Panc1 (cell line): ENCODE data around the gene AK8. TPM values are rescaled to one million over a fixed set of nuclear protein-coding genes. Genes with fewer than 3 reads are reported as not detected.

Source experiments
- ATAC-seq: fragments of 200-7000 bp; cut with Tn5 transposase; 2 replicates; pipeline ENCODE4 v1.9.1; 2020; ENCODE audit warnings: mild to moderate bottlenecking, moderate library complexity
- BruUV-seq: library from RNA; stranded (reverse); fragments of 400-500 nt; replicated peaks from 2 replicates; lab custom pipeline; 2021; lab: Mats Ljungman, UMichigan
- CTCF ChIA-PET: fragments of 300-600 bp; sonication (Branson Sonifier 250); formaldehyde crosslinking; loops from one replicate; lab custom pipeline; 2022; ENCODE audit warnings: antibody characterized with exemption; lab: Charles Lee
- POLR2A ChIA-PET: fragments of 300-600 bp; sonication (Branson Sonifier 250); formaldehyde crosslinking; loops from one replicate; lab custom pipeline; 2022; ENCODE audit warnings: antibody characterized with exemption; lab: Charles Lee
- DNase-seq: peaks from one replicate; pipeline ENCODE4 v3.0.0-alpha.2; 2010; ENCODE audit warnings: low read depth, low spot score
- H3K27ac ChIP-seq: 2 replicates; pipeline ENCODE4 v1.5.1; 2011; ENCODE audit warnings: mild to moderate bottlenecking, low read length, inconsistent platforms
- H3K27me3 ChIP-seq: fragments of 200-500 bp; sonication (Bioruptor generic); 2 replicates; pipeline ENCODE4 v1.6.0; 2014; ENCODE audit warnings: low read length, inconsistent platforms; ENCODE audit not compliant: control insufficient read depth, insufficient read depth
- H3K36me3 ChIP-seq: fragments of 200-500 bp; sonication (Bioruptor generic); 2 replicates; pipeline ENCODE4 v1.5.1; 2014; ENCODE audit warnings: inconsistent platforms, mild to moderate bottlenecking, low read length, moderate library complexity; ENCODE audit not compliant: control insufficient read depth, insufficient read depth
- H3K4me1 ChIP-seq: 2 replicates; pipeline ENCODE4 v1.5.1; 2011; ENCODE audit warnings: inconsistent platforms, mild to moderate bottlenecking, low read length, moderate library complexity; ENCODE audit not compliant: control insufficient read depth, insufficient read depth
- H3K4me3 ChIP-seq, 2 experiments: 2 replicates each; pipeline ENCODE4 v1.5.1; 2011 to 2012; ENCODE audit warnings: low read depth in 2 of 2, low read length in 2 of 2, mild to moderate bottlenecking in 2 of 2, inconsistent platforms in 1 of 2, moderate library complexity in 1 of 2
- H3K9me3 ChIP-seq: fragments of 200-500 bp; sonication (Bioruptor generic); 2 replicates; pipeline ENCODE4 v1.5.1; 2014; ENCODE audit warnings: low read depth, mild to moderate bottlenecking, inconsistent platforms, low read length, moderate library complexity; ENCODE audit not compliant: control insufficient read depth, insufficient read depth
- POLR2AphosphoS5 ChIP-seq: IDR thresholded peaks from 2 replicates; pipeline ENCODE4 v1.6.1; 2012; ENCODE audit warnings: mild to moderate bottlenecking, low read depth, low read length, moderate library complexity
- SIN3A ChIP-seq: IDR thresholded peaks from 2 replicates; pipeline ENCODE4 v1.6.1; 2012; ENCODE audit warnings: low read depth, mild to moderate bottlenecking, low read length, moderate library complexity, borderline replicate concordance; ENCODE audit not compliant: insufficient read depth
- TCF7L2 ChIP-seq: IDR thresholded peaks from 2 replicates; pipeline ENCODE4 v1.6.1; 2011; ENCODE audit warnings: mild to moderate bottlenecking, low read depth, low read length, inconsistent platforms
- in situ Hi-C: cut with HindIII; loops from 2 replicates; pipeline ENCODE4 v1.10.0; 2016; ENCODE audit warnings: low sequenced_read_pairs, low pct_unique_long_range_greater_than_20kb
- intact Hi-C: fragments of 100-400 bp; cut with micrococcal nuclease; formaldehyde crosslinking; loops from one replicate; pipeline ENCODE4 v1.10.0; 2022; ENCODE audit not compliant: unreplicated experiment
- total RNA-seq: library from RNA; stranded (reverse); gene quantifications from one replicate; pipeline ENCODE4 v1.2.1, GENCODE V29; 2021; ENCODE audit not compliant: unreplicated experiment
- TF ChIP-seq, protein P1 (sequence below): fragments of 450-650 bp; IDR thresholded peaks from 2 replicates; pipeline ENCODE4 v1.5.1; 2017; ENCODE audit warnings: mild to moderate bottlenecking
- TF ChIP-seq, protein P2 (sequence below), 2 experiments: IDR thresholded peaks; 2 replicates each; pipeline ENCODE4 v1.6.1; 2011 to 2012; ENCODE audit warnings: low read depth in 2 of 2, control low read depth in 1 of 2, low read length in 1 of 2, mild to moderate bottlenecking in 1 of 2, moderate library complexity in 1 of 2; ENCODE audit not compliant: insufficient read depth in 1 of 2

AK8 gene
- total RNA-seq, 1 experiment from 2014 or later = 0.39 TPM

DNA sequence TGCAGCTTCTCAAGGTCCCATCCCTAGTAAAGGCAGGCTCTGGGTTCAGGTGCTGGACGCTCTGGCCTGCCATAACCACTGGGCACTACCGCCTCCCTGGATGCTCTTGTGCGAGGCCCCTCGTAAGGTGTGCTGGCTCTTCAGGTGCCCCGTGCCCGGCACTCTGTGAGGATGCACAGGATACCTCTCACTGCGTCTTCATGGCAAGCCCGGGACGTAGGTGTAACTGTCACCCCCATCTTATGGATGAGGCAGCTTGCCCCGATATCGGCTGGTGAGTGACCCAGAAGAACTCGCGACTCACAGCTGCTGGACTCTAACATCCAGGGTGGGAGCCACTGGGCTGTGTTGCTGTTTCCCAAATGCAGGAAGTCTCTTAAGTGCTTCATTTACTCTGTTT, 128.8 kb downstream of the AK8 start:
- H3K27me3 ChIP-seq = no peaks in the 10 kb centered on the region
- ChIA-PET POLR2A (no interaction called here), CTCF (no interaction called here)
- DNase-seq (no peak), ATAC-seq (no peak)
- intact Hi-C loops = no loop called here
- no TSS peak for BruUV-seq
- no peaks in the 10 kb centered on the region for H3K9me3 ChIP-seq
- in situ Hi-C loops = no loop called here
- TF ChIP-seq POLR2AphosphoS5 = no peak
- no peaks in the 10 kb centered on the region for H3K4me1 ChIP-seq
- H3K4me3 ChIP-seq = no peak overlapping the region
- H3K27ac ChIP-seq = no peak overlapping the region
- H3K36me3 ChIP-seq = no peaks in the 10 kb centered on the region

DNA sequence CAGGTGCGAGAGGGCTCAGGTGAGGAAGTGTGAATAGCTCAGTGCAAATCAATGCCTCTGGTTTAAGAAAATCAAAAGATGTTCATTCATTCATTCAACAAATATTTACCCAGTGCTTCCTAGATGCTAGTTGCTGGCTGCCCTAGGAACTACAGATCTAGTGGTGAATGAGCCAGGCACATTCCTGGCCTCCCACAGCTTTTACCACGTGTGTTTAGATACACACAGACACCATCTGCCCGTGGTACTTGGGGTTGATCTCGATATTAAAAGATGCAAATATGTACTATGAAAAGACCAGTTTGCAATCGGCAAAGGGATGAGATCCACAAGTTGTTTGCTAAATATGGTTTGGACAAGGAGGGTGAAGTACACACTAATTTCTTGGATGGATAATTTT, 129.6 kb downstream of the AK8 start:
- Histone ChIP-seq H3K4me3 (no peak overlapping the region), H3K27me3 (no peaks in the 10 kb centered on the region), H3K4me1 (no peaks in the 10 kb centered on the region), H3K36me3 (no peaks in the 10 kb centered on the region), H3K9me3 (no peaks in the 10 kb centered on the region), H3K27ac (no peak overlapping the region)
- TF ChIP-seq SIN3A (no peak), TCF7L2 (no peak), POLR2AphosphoS5 (no peak)
- TF ChIP-seq, protein P1, sequence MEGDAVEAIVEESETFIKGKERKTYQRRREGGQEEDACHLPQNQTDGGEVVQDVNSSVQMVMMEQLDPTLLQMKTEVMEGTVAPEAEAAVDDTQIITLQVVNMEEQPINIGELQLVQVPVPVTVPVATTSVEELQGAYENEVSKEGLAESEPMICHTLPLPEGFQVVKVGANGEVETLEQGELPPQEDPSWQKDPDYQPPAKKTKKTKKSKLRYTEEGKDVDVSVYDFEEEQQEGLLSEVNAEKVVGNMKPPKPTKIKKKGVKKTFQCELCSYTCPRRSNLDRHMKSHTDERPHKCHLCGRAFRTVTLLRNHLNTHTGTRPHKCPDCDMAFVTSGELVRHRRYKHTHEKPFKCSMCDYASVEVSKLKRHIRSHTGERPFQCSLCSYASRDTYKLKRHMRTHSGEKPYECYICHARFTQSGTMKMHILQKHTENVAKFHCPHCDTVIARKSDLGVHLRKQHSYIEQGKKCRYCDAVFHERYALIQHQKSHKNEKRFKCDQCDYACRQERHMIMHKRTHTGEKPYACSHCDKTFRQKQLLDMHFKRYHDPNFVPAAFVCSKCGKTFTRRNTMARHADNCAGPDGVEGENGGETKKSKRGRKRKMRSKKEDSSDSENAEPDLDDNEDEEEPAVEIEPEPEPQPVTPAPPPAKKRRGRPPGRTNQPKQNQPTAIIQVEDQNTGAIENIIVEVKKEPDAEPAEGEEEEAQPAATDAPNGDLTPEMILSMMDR = no peak
- TF ChIP-seq, protein P2, sequence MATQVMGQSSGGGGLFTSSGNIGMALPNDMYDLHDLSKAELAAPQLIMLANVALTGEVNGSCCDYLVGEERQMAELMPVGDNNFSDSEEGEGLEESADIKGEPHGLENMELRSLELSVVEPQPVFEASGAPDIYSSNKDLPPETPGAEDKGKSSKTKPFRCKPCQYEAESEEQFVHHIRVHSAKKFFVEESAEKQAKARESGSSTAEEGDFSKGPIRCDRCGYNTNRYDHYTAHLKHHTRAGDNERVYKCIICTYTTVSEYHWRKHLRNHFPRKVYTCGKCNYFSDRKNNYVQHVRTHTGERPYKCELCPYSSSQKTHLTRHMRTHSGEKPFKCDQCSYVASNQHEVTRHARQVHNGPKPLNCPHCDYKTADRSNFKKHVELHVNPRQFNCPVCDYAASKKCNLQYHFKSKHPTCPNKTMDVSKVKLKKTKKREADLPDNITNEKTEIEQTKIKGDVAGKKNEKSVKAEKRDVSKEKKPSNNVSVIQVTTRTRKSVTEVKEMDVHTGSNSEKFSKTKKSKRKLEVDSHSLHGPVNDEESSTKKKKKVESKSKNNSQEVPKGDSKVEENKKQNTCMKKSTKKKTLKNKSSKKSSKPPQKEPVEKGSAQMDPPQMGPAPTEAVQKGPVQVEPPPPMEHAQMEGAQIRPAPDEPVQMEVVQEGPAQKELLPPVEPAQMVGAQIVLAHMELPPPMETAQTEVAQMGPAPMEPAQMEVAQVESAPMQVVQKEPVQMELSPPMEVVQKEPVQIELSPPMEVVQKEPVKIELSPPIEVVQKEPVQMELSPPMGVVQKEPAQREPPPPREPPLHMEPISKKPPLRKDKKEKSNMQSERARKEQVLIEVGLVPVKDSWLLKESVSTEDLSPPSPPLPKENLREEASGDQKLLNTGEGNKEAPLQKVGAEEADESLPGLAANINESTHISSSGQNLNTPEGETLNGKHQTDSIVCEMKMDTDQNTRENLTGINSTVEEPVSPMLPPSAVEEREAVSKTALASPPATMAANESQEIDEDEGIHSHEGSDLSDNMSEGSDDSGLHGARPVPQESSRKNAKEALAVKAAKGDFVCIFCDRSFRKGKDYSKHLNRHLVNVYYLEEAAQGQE (IDR thresholded peaks at IDR 0.05; ENCODE audit: insufficient read depth in 1 of 2, low read depth in 2 of 2, low read length in 1 of 2) = no peak
- POLR2A ChIA-PET = no interaction called here
- DNase-seq (no peak), ATAC-seq (no peak)
- BruUV-seq = no TSS peak
- intact Hi-C loops = no loop called here
- in situ Hi-C loops = no loop called here
- CTCF ChIA-PET = interaction anchor here (0.7 kb wide), 1 partner anchor 167 kb away, joined by 3 read pairs; no protein-coding TSS in a partner anchor

DNA sequence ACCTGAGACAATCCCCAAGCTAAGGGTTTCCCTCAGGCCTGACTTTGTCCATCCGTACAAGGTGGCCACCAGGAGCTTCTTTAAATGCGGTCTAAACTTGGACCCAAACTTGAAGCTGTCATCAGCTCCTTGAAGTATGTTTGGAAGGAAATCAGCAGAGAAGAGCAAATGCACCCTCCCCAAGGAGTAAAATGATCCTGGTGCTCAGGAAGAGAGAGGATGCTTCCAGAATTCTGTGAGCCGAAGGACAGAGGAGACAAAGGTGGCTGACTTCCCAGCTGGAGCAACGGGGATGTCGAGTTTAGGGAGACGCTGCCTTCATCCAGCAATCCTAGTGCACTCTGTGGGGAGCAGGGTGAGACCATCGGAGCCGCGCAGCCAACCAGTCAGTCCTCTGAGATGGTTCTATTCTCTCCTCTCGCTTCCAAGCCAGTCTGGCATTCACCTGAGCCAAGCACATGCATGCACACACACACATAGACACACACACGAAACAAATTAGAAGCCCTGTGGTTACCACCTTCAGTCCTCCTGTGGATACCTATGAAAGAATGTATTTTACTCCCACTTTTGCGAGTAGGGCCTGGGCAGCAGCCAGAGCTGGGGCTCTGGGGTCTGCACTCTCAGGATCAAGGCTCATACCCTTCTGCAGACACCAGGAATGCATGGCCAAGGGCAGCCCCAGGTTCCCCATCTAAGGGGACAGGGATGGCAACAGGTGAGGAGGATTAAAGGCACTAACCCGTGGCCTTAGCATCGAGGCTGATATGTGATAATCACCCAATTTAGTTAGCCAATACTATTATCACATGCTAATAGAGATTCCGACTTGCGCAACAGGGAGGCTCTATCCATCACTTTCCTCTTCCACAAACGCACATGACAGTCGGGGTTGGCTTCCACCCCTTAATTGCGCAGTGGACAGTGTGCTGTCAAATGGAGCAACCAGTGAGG, 132.1 kb downstream of the AK8 start:
- H3K36me3 ChIP-seq = no peaks in the 10 kb centered on the region
- no peaks in the 10 kb centered on the region for H3K4me1 ChIP-seq
- no TSS peak for BruUV-seq
- H3K4me3 ChIP-seq = no peak overlapping the region
- H3K27me3 ChIP-seq = no peaks in the 10 kb centered on the region
- H3K9me3 ChIP-seq = no peaks in the 10 kb centered on the region
- ChIA-PET CTCF (no interaction called here), POLR2A (no interaction called here)
- TF ChIP-seq TCF7L2 = no peak
- TF ChIP-seq, protein P2 (IDR thresholded peaks at IDR 0.05; ENCODE audit: insufficient read depth in 1 of 2, low read depth in 2 of 2, low read length in 1 of 2) = no peak
- no peak for TF ChIP-seq POLR2AphosphoS5
- TF ChIP-seq SIN3A = no peak
- TF ChIP-seq, protein P1 = no peak
- DNase-seq (no peak), ATAC-seq (no peak)
- intact Hi-C loops = no loop called here
- no peak overlapping the region for H3K27ac ChIP-seq
- in situ Hi-C loops = no loop called here
